Keratinocyte (primary cell): ENCODE measurements around the gene AFG1L. TPM values are rescaled to one million over a fixed set of nuclear protein-coding genes. Genes with fewer than 3 reads are reported as not detected.

ENCODE experiments used
- DNase-seq: peaks from one replicate; pipeline ENCODE4 v3.0.0-alpha.2; 2011; ENCODE audit warnings: low read depth, missing footprints, low spot score
- FAIRE-seq: peaks from 2 replicates; lab custom pipeline; 2011; peaks lifted over from hg19 to GRCh38; lab: Jason Lieb, UNC
- H2AFZ ChIP-seq: 2 replicates; pipeline ENCODE4 v1.6.0; 2012; ENCODE audit warnings: low read length, control low read depth, inconsistent platforms; ENCODE audit not compliant: control insufficient read depth
- H3K27ac ChIP-seq: 2 replicates; pipeline ENCODE4 v1.5.1; 2011; ENCODE audit warnings: low read length; ENCODE audit not compliant: control insufficient read depth, insufficient read depth
- H3K27me3 ChIP-seq: 3 replicates; pipeline ENCODE4 v1.6.0; 2011; ENCODE audit warnings: low read length; ENCODE audit not compliant: control insufficient read depth, insufficient read depth; ENCODE audit errors: extremely low read depth
- H3K36me3 ChIP-seq, 2 experiments: 2 replicates in 1 of 2; 3 replicates in 1 of 2; pipeline ENCODE4 v1.5.1; 2011; ENCODE audit warnings: low read length in 2 of 2, mild to moderate bottlenecking in 1 of 2; ENCODE audit not compliant: control insufficient read depth in 2 of 2, insufficient read depth in 2 of 2; ENCODE audit errors: extremely low read depth in 1 of 2
- H3K4me1 ChIP-seq: 3 replicates; pipeline ENCODE4 v1.5.1; 2011; ENCODE audit warnings: low read length; ENCODE audit not compliant: control insufficient read depth, insufficient read depth; ENCODE audit errors: extremely low read depth
- H3K4me2 ChIP-seq: 3 replicates; pipeline ENCODE4 v1.6.0; 2011; ENCODE audit warnings: low read depth, low read length; ENCODE audit not compliant: control insufficient read depth, insufficient read depth; ENCODE audit errors: extremely low read depth
- H3K4me3 ChIP-seq, 3 experiments: fragments of 200-600 bp in 1 of 3; sonication (generic) in 1 of 3; 2 replicates in 2 of 3; 3 replicates in 1 of 3; pipeline ENCODE4 v1.5.1; 2011 to 2016; ENCODE audit warnings: low read length in 3 of 3, mild to moderate bottlenecking in 3 of 3, control low read depth in 2 of 3, inconsistent platforms in 1 of 3, low read depth in 1 of 3, mixed read lengths in 1 of 3, mixed run types in 1 of 3, moderate library complexity in 1 of 3; ENCODE audit not compliant: control insufficient read depth in 2 of 3, insufficient read depth in 2 of 3; ENCODE audit errors: extremely low read depth in 1 of 3
- H3K79me2 ChIP-seq: 2 replicates; pipeline ENCODE4 v1.6.0; 2012; ENCODE audit warnings: low read length; ENCODE audit not compliant: control insufficient read depth, insufficient read depth
- H3K9ac ChIP-seq: 3 replicates; pipeline ENCODE4 v1.6.0; 2011; ENCODE audit warnings: low read length; ENCODE audit not compliant: control insufficient read depth, insufficient read depth; ENCODE audit errors: extremely low read depth
- H3K9me1 ChIP-seq: 3 replicates; pipeline ENCODE4 v1.6.0; 2011; ENCODE audit warnings: low read length; ENCODE audit not compliant: control insufficient read depth, insufficient read depth; ENCODE audit errors: extremely low read depth
- H3K9me3 ChIP-seq: 2 replicates; pipeline ENCODE4 v1.5.1; 2012; ENCODE audit warnings: low read depth, low read length; ENCODE audit not compliant: control insufficient read depth
- H4K20me1 ChIP-seq: 3 replicates; pipeline ENCODE4 v1.6.0; 2011; ENCODE audit warnings: low read length; ENCODE audit not compliant: control insufficient read depth, insufficient read depth; ENCODE audit errors: extremely low read depth
- EZH2 ChIP-seq: IDR thresholded peaks from one replicate; pipeline ENCODE4 v1.6.1; 2012; ENCODE audit warnings: inconsistent platforms, mild to moderate bottlenecking, low read length, moderate library complexity
- dilution Hi-C: fragments of 300-500 bp; cut with MboI; formaldehyde crosslinking; loops from one replicate; pipeline ENCODE4 v1.7.0; 2020; ENCODE audit warnings: low sequenced_read_pairs; ENCODE audit not compliant: extremely low pct_ligation_motif_present
- polyA plus RNA-seq, 5 experiments: library from polyadenylated mRNA; depleted of rRNA in 3 of 5; stranded (reverse) in 3 of 5; stranded (forward) in 1 of 5; unstranded in 1 of 5; fragments of >200 nt; gene quantifications; 1 replicate in 1 of 5; 2 replicates in 3 of 5; 3 replicates in 1 of 5; pipeline versions ENCODE4 v1.2.1 to v1.2.3, GENCODE V29; 2011 to 2012; ENCODE audit warnings: missing spikeins in 2 of 5, low read depth in 1 of 5, low replicate concordance in 1 of 5
- TF ChIP-seq, protein P1 (sequence below), 3 experiments: IDR thresholded peaks in 1 of 3; conservative IDR thresholded peaks in 1 of 3; optimal IDR thresholded peaks in 1 of 3; 2 replicates in 2 of 3; 3 replicates in 1 of 3; pipeline versions ENCODE3 to v1.5.1; 2011; ENCODE audit warnings: low read length in 3 of 3, mild to moderate bottlenecking in 3 of 3, moderate library complexity in 2 of 3, control low read depth in 1 of 3, inconsistent platforms in 1 of 3; ENCODE audit not compliant: insufficient read depth in 2 of 3; ENCODE audit errors: extremely low read depth in 1 of 3

The AFG1L gene
- polyA plus RNA-seq, 1 donor (not counting 4 experiments of a cell fraction or from before 2014, with no cell fraction given), result 3.1 TPM

DNA sequence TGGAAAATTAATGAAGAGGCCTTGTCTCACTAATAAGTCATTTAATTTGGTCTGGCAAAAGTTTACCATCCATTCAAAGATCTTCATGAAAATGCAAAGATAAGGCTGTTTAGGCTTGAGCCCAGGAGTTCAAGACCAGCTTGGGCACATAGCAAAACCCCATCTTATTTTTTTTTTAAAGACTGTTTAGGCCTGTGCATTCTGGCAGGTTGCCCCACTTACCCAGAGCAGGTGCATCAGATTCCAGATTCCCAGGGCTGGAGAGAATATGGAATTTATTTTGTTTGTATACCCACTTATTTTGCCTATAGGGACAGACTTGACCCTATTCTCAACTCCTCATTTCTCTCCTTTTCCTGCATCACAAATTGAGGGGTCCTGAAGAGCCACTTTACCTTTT lies 271.6 kb downstream of the AFG1L start:
- TF ChIP-seq EZH2, result no peak
- TF ChIP-seq, protein P1, sequence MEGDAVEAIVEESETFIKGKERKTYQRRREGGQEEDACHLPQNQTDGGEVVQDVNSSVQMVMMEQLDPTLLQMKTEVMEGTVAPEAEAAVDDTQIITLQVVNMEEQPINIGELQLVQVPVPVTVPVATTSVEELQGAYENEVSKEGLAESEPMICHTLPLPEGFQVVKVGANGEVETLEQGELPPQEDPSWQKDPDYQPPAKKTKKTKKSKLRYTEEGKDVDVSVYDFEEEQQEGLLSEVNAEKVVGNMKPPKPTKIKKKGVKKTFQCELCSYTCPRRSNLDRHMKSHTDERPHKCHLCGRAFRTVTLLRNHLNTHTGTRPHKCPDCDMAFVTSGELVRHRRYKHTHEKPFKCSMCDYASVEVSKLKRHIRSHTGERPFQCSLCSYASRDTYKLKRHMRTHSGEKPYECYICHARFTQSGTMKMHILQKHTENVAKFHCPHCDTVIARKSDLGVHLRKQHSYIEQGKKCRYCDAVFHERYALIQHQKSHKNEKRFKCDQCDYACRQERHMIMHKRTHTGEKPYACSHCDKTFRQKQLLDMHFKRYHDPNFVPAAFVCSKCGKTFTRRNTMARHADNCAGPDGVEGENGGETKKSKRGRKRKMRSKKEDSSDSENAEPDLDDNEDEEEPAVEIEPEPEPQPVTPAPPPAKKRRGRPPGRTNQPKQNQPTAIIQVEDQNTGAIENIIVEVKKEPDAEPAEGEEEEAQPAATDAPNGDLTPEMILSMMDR (optimal IDR thresholded peaks at IDR 0.05 in 1 of 3, IDR thresholded peaks at IDR 0.05 in 1 of 3, conservative IDR thresholded peaks at IDR 0.05 in 1 of 3; ENCODE audit: extremely low read depth in 1 of 3, insufficient read depth in 2 of 3, low read length in 3 of 3), result no peak
- H2AFZ ChIP-seq, result no peak overlapping the region
- H3K79me2 ChIP-seq, result peaks cover 78% of the 10 kb centered on the region
- H4K20me1 ChIP-seq, result peaks cover 14% of the 10 kb centered on the region
- no peaks in the 10 kb centered on the region for H3K9me3 ChIP-seq
- H3K9ac ChIP-seq, result no peak overlapping the region
- peaks cover 42% of the 10 kb centered on the region for H3K4me1 ChIP-seq
- H3K9me1 ChIP-seq, result peaks cover 2% of the 10 kb centered on the region
- FAIRE-seq (no peak), DNase-seq (no peak)
- no peaks in the 10 kb centered on the region for H3K27me3 ChIP-seq
- no peak overlapping the region for H3K4me2 ChIP-seq
- peaks cover 7 to 26% of the 10 kb centered on the region in 2 experiments for H3K36me3 ChIP-seq
- no peak overlapping the region for H3K4me3 ChIP-seq
- H3K27ac ChIP-seq, result no peak overlapping the region
- dilution Hi-C loops, result no loop called here

DNA sequence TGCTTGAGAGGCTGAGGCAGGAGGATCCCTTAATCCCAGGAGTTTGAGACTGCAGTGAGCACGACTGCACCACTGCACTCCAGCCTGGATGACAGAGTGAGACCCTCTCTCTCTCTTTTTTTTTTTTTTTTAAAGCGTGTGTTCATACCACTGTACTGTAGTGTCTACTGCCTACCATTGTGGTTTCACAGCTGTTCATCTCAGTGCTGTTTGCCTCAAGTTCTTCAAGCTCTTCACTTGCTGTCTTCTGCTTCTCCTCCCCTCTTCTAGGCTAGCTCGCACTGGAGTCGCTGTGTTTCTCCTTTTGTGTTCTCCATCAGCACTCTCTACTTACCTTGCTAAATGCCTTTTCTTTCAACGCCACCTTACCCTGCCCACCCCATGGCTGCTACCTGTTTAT lies 273.2 kb downstream of the AFG1L start:
- dilution Hi-C loops, result no loop called here
- Histone ChIP-seq H4K20me1 (peaks cover 13% of the 10 kb centered on the region), H3K9ac (no peak overlapping the region), H3K27me3 (no peaks in the 10 kb centered on the region), H3K4me3 (no peak overlapping the region), H2AFZ (no peak overlapping the region), H3K9me1 (peaks cover 2% of the 10 kb centered on the region), H3K36me3 (peaks cover 9 to 26% of the 10 kb centered on the region in 2 experiments), H3K4me2 (no peak overlapping the region), H3K79me2 (peaks cover 75% of the 10 kb centered on the region), H3K4me1 (peaks cover 38% of the 10 kb centered on the region), H3K9me3 (no peaks in the 10 kb centered on the region), H3K27ac (no peak overlapping the region)
- FAIRE-seq (no peak), DNase-seq (no peak)
- no peak for TF ChIP-seq EZH2
- TF ChIP-seq, protein P1 (optimal IDR thresholded peaks at IDR 0.05 in 1 of 3, IDR thresholded peaks at IDR 0.05 in 1 of 3, conservative IDR thresholded peaks at IDR 0.05 in 1 of 3; ENCODE audit: extremely low read depth in 1 of 3, insufficient read depth in 2 of 3, low read length in 3 of 3), result no peak
